Right atrium auricular region (tissue), 2 donors: ENCODE measurements around the gene ATP13A2. TPM values are rescaled to one million over a fixed set of nuclear protein-coding genes. Genes with fewer than 3 reads are reported as not detected.

Source experiments
- DNase-seq: peaks from one replicate; pipeline ENCODE4 v3.0.0-alpha.2; 2019; ENCODE audit warnings: low spot score
- H3K27ac ChIP-seq, 2 donors: fragments of 200-600 bp; sonication (generic); 1 replicate in 1 of 2; 2 replicates in 1 of 2; pipeline ENCODE4 v1.5.1; 2016 to 2019
- H3K27me3 ChIP-seq, 2 donors: fragments of 200-600 bp; sonication (generic); one replicate each; pipeline versions ENCODE4 v1.5.1 to v1.6.0; 2017 to 2019
- H3K36me3 ChIP-seq: fragments of 200-600 bp; sonication (generic); one replicate; pipeline ENCODE4 v1.5.1; 2016
- H3K4me1 ChIP-seq, 2 donors: fragments of 200-600 bp; sonication (generic); one replicate each; pipeline versions ENCODE4 v1.5.1 to v1.6.0; 2017 to 2019
- H3K4me3 ChIP-seq, 2 donors: fragments of 200-600 bp; sonication (generic); 1 replicate in 1 of 2; 2 replicates in 1 of 2; pipeline ENCODE4 v1.5.1; 2017 to 2019; ENCODE audit warnings: mild to moderate bottlenecking in 1 of 2, moderate library complexity in 1 of 2
- H3K9me3 ChIP-seq, 2 donors: fragments of 200-600 bp; sonication (generic); one replicate each; pipeline ENCODE4 v1.5.1; 2019
- CTCF ChIP-seq, 2 donors: fragments of 200-600 bp; sonication (generic); IDR thresholded peaks; one replicate each; pipeline ENCODE4 v1.5.1; 2019; ENCODE audit warnings: antibody characterized with exemption in 2 of 2
- total RNA-seq, 2 donors: library from RNA; depleted of rRNA; stranded (reverse); fragments of >200 nt; gene quantifications; one replicate each; pipeline ENCODE4 v1.1.0, GENCODE V29; 2016

ATP13A2 gene
- total RNA-seq, 2 donors from 2014 or later, result 13.6 to 24.2 TPM

DNA sequence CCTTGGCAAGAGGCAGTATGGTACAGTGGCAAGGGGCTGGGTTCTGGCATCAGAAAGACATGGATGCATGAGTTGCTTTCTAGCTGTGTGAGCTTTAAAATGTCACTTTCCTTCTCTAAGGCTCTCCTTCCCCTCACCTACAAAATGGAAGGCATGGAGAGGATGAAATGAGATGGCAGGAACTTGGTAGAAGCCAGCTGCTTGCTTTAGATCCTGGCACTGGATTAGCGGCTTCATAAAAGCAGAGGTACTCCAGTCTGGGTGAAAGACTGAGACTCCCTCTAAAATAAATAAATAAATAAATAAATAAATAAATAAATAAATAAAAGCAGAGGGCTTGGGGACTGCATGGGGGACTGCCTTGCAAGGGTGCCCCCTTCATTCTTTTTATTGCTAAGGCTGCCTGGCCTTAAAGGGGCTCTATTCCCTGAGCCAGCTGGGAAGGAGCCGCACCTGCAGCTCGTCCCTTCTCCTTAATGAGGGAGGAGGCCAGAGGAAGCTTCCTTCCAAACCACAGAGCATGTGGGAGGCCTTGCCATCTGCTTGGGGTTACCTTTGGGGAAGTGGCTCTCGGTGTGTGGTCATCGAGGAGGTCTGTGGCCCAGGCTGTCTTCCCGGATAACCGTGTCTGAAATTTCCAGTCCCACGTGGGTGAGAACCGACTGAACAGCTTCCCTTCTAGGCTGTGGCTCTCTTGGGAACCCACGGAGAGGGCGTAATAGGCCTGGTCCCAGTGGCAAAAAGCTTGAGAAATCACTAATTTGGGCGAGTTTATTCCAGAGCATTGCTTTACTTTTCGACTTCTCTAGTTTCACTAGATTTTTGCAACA, 2.0 kb upstream of the ATP13A2 start:
- H3K27me3 ChIP-seq, result no peaks in the 10 kb centered on the region
- TF ChIP-seq CTCF (IDR thresholded peaks at IDR 0.05), result no peak
- peaks cover 9% of the 10 kb centered on the region for H3K36me3 ChIP-seq
- H3K27ac ChIP-seq, result no peak overlapping the region
- H3K4me3 ChIP-seq, result no peak overlapping the region
- H3K4me1 ChIP-seq, result peaks cover 0 to 29% of the 10 kb centered on the region in 2 donors
- DNase-seq, result no peak
- no peaks in the 10 kb centered on the region for H3K9me3 ChIP-seq

DNA sequence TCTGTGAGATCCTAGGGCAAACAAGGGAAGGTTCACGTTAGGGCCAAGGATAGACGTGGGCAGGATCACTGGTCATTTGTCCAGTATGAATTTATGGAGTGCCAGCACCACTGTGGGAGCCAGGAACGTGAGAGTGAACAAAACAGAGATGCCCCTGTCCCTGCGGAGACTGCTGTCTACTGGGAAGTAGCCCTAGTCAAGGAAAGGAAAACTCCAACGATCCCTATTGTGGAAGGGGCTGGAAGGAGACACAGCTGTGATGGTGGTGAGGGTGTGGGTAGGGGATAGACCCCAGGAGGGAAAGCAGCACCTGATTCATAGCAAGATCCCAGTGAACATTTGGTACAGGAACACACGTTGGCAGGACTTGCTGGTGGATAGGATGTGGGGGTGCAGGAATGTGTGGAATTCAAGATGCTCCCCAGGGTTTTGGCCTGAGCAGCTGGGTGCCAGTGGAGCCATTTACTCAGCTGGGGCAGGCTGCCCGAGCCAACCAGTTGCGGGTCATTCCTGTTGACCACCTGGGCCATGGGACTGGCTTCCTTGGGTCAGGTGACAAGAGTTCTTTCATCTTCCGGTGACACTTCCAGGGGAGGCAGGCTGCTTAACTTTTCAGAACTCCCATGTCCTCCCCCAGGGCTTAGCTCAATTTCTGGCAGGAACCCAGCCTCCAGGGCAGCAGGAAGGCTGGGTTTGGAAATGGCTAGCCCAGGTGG, 1.2 kb upstream of the ATP13A2 start:
- Histone ChIP-seq H3K9me3 (no peaks in the 10 kb centered on the region), H3K4me1 (peaks cover 0 to 29% of the 10 kb centered on the region in 2 donors), H3K4me3 (no peak overlapping the region), H3K36me3 (peaks cover 2% of the 10 kb centered on the region), H3K27me3 (no peaks in the 10 kb centered on the region), H3K27ac (no peak overlapping the region)
- DNase-seq, result no peak
- no peak for TF ChIP-seq CTCF (IDR thresholded peaks at IDR 0.05)

- peaks cover 0 to 29% of the 10 kb centered on the region in 2 donors for H3K4me1 ChIP-seq
- H3K4me3 ChIP-seq, result peak overlapping the region; percentile 68 to 89
- no peaks in the 10 kb centered on the region for H3K27me3 ChIP-seq
- peak overlapping the region; percentile 19 to 55 for H3K27ac ChIP-seq
- DNase-seq, result no peak
- no peaks in the 10 kb centered on the region for H3K36me3 ChIP-seq
- no peak for TF ChIP-seq CTCF (IDR thresholded peaks at IDR 0.05)
- H3K9me3 ChIP-seq, result no peaks in the 10 kb centered on the region
These were observed 663 bp downstream of the ATP13A2 start for GRCh38 chr1:17011092-17011438.

DNA sequence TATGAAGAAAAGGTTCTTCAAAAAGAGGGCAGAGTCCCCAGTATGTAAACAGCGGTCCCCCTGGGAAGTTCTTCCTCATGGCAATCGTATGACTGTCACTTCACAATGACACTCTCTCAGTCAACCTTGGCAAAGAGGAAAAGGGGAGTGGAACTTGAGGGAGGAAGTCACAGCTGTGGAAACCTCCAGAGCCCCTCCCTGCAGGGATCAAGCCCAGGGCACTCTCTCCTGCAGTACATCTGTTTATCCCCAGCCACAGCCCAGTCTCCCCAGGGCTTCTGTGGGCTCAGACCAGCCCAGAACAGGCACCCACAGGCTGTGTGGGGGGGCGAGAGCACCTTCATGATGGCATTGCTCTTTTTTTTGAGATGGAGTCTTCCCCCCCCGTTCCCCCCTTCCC, 2.0 kb downstream of the ATP13A2 start:
- Histone ChIP-seq H3K4me3 (no peak overlapping the region), H3K36me3 (peaks cover 9% of the 10 kb centered on the region), H3K4me1 (peaks cover 0 to 29% of the 10 kb centered on the region in 2 donors), H3K27ac (no peak overlapping the region), H3K9me3 (no peaks in the 10 kb centered on the region), H3K27me3 (no peaks in the 10 kb centered on the region)
- TF ChIP-seq CTCF (IDR thresholded peaks at IDR 0.05), result no peak
- DNase-seq, result no peak

DNA sequence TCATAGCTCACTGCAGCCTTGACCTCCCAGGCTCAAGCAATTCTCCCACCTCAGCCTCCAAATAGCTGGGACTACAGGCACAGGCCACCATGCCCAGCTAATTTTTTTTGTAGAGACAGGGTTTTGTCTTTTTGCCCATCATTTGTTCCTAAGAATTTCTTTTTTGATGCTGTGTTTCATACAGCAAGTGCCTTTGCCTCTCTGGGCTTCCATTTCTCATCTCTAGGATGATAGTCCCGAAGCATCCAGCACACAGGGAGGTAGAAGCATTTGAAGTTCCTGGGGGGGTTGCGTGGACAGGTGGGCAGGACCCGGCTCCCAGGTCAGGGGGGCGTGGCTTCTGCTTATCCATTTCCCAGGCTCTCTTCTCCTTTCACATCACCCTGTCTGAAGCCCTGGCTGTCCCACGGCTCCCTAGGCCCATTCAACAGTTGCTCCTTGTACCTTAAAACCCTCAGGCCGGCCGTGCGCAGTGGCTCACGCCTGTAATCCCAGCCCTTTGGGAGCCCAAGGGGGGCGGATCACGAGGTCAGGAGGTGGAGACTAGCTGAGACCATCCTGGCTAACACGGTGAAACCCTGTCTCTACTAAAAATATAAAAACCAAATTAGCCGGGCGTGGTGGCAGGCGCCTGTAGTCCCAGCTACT, 3.4 kb downstream of the ATP13A2 start:
- DNase-seq, result no peak

More for the DNA sequence above, 3.4 kb downstream of the ATP13A2 start:
- Histone ChIP-seq H3K4me3 (no peak overlapping the region), H3K4me1 (peaks cover 0 to 29% of the 10 kb centered on the region in 2 donors), H3K27me3 (no peaks in the 10 kb centered on the region), H3K9me3 (no peaks in the 10 kb centered on the region), H3K36me3 (peaks cover 20% of the 10 kb centered on the region), H3K27ac (no peak overlapping the region)
- no peak for TF ChIP-seq CTCF (IDR thresholded peaks at IDR 0.05)
